ENCODE results near the gene TYW3. TPM values are rescaled to one million over a fixed set of nuclear protein-coding genes. Genes with fewer than 3 reads are reported as not detected.

Gene TYW3
- total and polyA plus RNA-seq, 2 of the 13 experiments (the other 11 are each of a cell fraction or from before 2014, with no cell fraction given) = 17.6 to 45.8 TPM

GRCh38 chr1:74772945-74773344 is 40.0 kb downstream of the TYW3 start:
- CTCF ChIA-PET (ENCODE audit: low intra/inter-chr PET ratio, low total read pairs) = interaction anchor here (3.3 kb wide), 1 partner anchor 431 kb away, joined by 57 read pairs; no protein-coding TSS in a partner anchor
- Histone ChIP-seq H3K36me3 (replicated peaks in 1 of 2; ENCODE audit: control insufficient read depth in 1 of 2, insufficient read depth in 2 of 2, low read length in 2 of 2) (no peaks in the 10 kb centered on the region), H3K9me3 (ENCODE audit: low read length) (no peaks in the 10 kb centered on the region), H3K4me2 (ENCODE audit: low read depth, low read length) (no peak overlapping the region), H4K20me1 (ENCODE audit: insufficient read depth, low read length) (no peaks in the 10 kb centered on the region), H3K79me2 (ENCODE audit: insufficient read depth, low read length) (no peaks in the 10 kb centered on the region), H3K4me3 (replicated peaks in 1 of 3; ENCODE audit: insufficient read depth in 1 of 3, low read depth in 2 of 3, low read length in 3 of 3) (no peak overlapping the region), H3K9ac (ENCODE audit: insufficient read depth, low read depth, low read length) (no peak overlapping the region), H3K4me1 (ENCODE audit: insufficient read depth, low read length) (no peaks in the 10 kb centered on the region), H2AFZ (ENCODE audit: low read length) (no peak overlapping the region), H3K27ac (ENCODE audit: extremely low read length, insufficient read depth, low read length) (no peak overlapping the region), H3K27me3 (ENCODE audit: control insufficient read depth in 1 of 2, insufficient read depth in 2 of 2, low read length in 2 of 2) (no peaks in the 10 kb centered on the region)
- TF ChIP-seq CEBPG (CRISPR knock-in tag; IDR thresholded peaks at IDR 0.05) = peak; percentile 30; the same call in 1 of the 2 replicates
- TF ChIP-seq MXI1 (IDR thresholded peaks at IDR 0.05; ENCODE audit: borderline replicate concordance, low read depth, low read length) = no peak
- TF ChIP-seq CEBPB (IDR thresholded peaks at IDR 0.05; ENCODE audit: borderline replicate concordance, low read depth, low read length) = peak; percentile 64
- no peak for TF ChIP-seq ARHGAP35 (CRISPR knock-in tag; IDR thresholded peaks at IDR 0.05; ENCODE audit: borderline replicate concordance)
- POLR2A ChIA-PET = no interaction called here
- in situ Hi-C loops (cut with HindIII; ENCODE audit: extremely low pct_ligation_motif_present, low pct_unique_long_range_greater_than_20kb) = loop anchor here (5.0 kb wide), 1 partner anchor 434 kb away; no protein-coding TSS in a partner anchor
- peak; percentile 42; the same call in 2 of the 3 replicates for ATAC-seq
- intact Hi-C loops (cut with micrococcal nuclease; ENCODE audit: unreplicated experiment) = loop anchor here (1.0 kb wide), 1 partner anchor 430 kb away; no protein-coding TSS in a partner anchor
- no peak for FAIRE-seq
- 3% methylated on average over 1 of the region's 1 CpG for WGBS (ENCODE audit: low lambda C conversion rate)
- BruUV-seq (replicated peaks) = no TSS peak
- peak; percentile 4 for DNase-seq (ENCODE audit: low spot score)

GRCh38 chr1:74773582-74773981 is 40.6 kb downstream of the TYW3 start:
- in situ Hi-C loops (cut with HindIII; ENCODE audit: extremely low pct_ligation_motif_present, low pct_unique_long_range_greater_than_20kb) = loop anchor here (5.0 kb wide), 1 partner anchor 434 kb away; no protein-coding TSS in a partner anchor

More at GRCh38 chr1:74773582-74773981, 40.6 kb downstream of the TYW3 start:
- no peaks in the 10 kb centered on the region for H3K79me2 ChIP-seq (ENCODE audit: insufficient read depth, low read length)
- H3K9me3 ChIP-seq (ENCODE audit: low read length) = no peaks in the 10 kb centered on the region
- TF ChIP-seq ZNF138 (CRISPR knock-in tag; IDR thresholded peaks at IDR 0.05; ENCODE audit: low read depth) (no peak), SP140L (CRISPR knock-in tag; IDR thresholded peaks at IDR 0.05; ENCODE audit: borderline replicate concordance) (no peak)
- H3K36me3 ChIP-seq (replicated peaks in 1 of 2; ENCODE audit: control insufficient read depth in 1 of 2, insufficient read depth in 2 of 2, low read length in 2 of 2) = no peaks in the 10 kb centered on the region
- H3K4me3 ChIP-seq (replicated peaks in 1 of 3; ENCODE audit: insufficient read depth in 1 of 3, low read depth in 2 of 3, low read length in 3 of 3) = no peak overlapping the region
- ATAC-seq = no peak
- intact Hi-C loops (cut with micrococcal nuclease; ENCODE audit: unreplicated experiment) = no loop called here
- no peak for DNase-seq (ENCODE audit: low spot score)
- FAIRE-seq = no peak
- 28% methylated on average over 2 of the region's 2 CpGs for WGBS (ENCODE audit: low lambda C conversion rate)
- no peak overlapping the region for H3K4me2 ChIP-seq (ENCODE audit: low read depth, low read length)
- ChIA-PET POLR2A (no interaction called here), CTCF (ENCODE audit: low intra/inter-chr PET ratio, low total read pairs) (interaction anchor here (3.3 kb wide), 1 partner anchor 430 kb away, joined by 57 read pairs; no protein-coding TSS in a partner anchor)
- no peaks in the 10 kb centered on the region for H4K20me1 ChIP-seq (ENCODE audit: insufficient read depth, low read length)
- no peak overlapping the region for H2AFZ ChIP-seq (ENCODE audit: low read length)
- no peaks in the 10 kb centered on the region for H3K4me1 ChIP-seq (ENCODE audit: insufficient read depth, low read length)
- H3K27ac ChIP-seq (ENCODE audit: extremely low read length, insufficient read depth, low read length) = no peak overlapping the region
- H3K27me3 ChIP-seq (ENCODE audit: control insufficient read depth in 1 of 2, insufficient read depth in 2 of 2, low read length in 2 of 2) = no peaks in the 10 kb centered on the region
- no TSS peak for BruUV-seq (replicated peaks)
- no peak overlapping the region for H3K9ac ChIP-seq (ENCODE audit: insufficient read depth, low read depth, low read length)

Data from HepG2 (cell line).